Measurements from ENCODE around the gene GABRA4. TPM values are rescaled to one million over a fixed set of nuclear protein-coding genes. Genes with fewer than 3 reads are reported as not detected.

The GABRA4 gene
- polyA plus RNA-seq, 1 of the 3 experiments (the other 2 are of a cell fraction) = not detected

DNA sequence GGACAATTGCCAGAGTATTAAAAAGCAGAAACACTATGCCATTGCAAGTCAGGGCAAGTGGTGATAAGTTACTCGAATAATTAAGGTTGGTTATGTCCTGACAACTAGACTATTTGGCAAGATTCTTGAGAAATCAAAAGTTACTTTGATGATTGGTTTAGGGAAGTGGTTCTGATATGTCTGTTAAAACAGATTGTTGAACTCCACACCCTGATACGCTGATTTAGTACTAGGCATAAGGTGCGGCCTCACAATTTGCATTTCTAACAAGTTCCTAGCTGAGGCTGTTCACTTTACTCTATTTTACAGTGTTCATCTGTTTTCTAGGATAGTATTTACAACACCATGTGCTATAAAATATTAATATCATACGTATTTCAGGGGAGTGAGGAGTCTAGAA lies 12.5 kb downstream of the GABRA4 start:
- no peaks in the 10 kb centered on the region; the same call in 1 of the 2 replicates for H3K9me3 ChIP-seq
- no peaks in the 10 kb centered on the region for H4K20me1 ChIP-seq (ENCODE audit: insufficient read depth)
- H3K9ac ChIP-seq = no peak overlapping the region
- DNase-seq = no peak
- 7% methylated on average over 4 of the region's 4 CpGs for WGBS (ENCODE audit: low lambda C conversion rate)
- no peak overlapping the region for H3K4me2 ChIP-seq
- no peaks in the 10 kb centered on the region for H3K4me1 ChIP-seq (ENCODE audit: control insufficient read depth in 1 of 2, insufficient read depth in 2 of 2, low read depth in 1 of 2, low read length in 1 of 2)
- CTCF ChIA-PET = no interaction called here
- H3K27ac ChIP-seq (ENCODE audit: low read depth in 2 of 2, low read length in 1 of 2) = no peak overlapping the region
- no peak for TF ChIP-seq CHD2 (IDR thresholded peaks at IDR 0.05; ENCODE audit: low read length, partially characterized antibody)
- TF ChIP-seq, protein P1, sequence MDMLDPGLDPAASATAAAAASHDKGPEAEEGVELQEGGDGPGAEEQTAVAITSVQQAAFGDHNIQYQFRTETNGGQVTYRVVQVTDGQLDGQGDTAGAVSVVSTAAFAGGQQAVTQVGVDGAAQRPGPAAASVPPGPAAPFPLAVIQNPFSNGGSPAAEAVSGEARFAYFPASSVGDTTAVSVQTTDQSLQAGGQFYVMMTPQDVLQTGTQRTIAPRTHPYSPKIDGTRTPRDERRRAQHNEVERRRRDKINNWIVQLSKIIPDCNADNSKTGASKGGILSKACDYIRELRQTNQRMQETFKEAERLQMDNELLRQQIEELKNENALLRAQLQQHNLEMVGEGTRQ (IDR thresholded peaks at IDR 0.05; ENCODE audit: borderline replicate concordance, low read depth, low read length) = no peak
- TF ChIP-seq, protein P2, sequence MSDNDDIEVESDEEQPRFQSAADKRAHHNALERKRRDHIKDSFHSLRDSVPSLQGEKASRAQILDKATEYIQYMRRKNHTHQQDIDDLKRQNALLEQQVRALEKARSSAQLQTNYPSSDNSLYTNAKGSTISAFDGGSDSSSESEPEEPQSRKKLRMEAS (IDR thresholded peaks at IDR 0.05; ENCODE audit: low read depth) = no peak
- POLR2A ChIA-PET = no interaction called here
- no peaks in the 10 kb centered on the region; the same call in 1 of the 2 replicates for H3K27me3 ChIP-seq (ENCODE audit: insufficient read depth)
- H3K36me3 ChIP-seq (replicated peaks in 1 of 2; ENCODE audit: control insufficient read depth in 1 of 2, insufficient read depth in 2 of 2, low read length in 1 of 2) = no peaks in the 10 kb centered on the region
- H3K4me3 ChIP-seq (ENCODE audit: low read depth in 2 of 2, low read length in 1 of 2) = no peak overlapping the region
- H3F3A ChIP-seq (replicated peaks; ENCODE audit: insufficient read depth) = no peaks in the 10 kb centered on the region
- no peak overlapping the region for H2AFZ ChIP-seq (ENCODE audit: low read depth)
- H3K9me2 ChIP-seq = no peaks in the 10 kb centered on the region
- H3K79me2 ChIP-seq (ENCODE audit: insufficient read depth) = no peaks in the 10 kb centered on the region

DNA sequence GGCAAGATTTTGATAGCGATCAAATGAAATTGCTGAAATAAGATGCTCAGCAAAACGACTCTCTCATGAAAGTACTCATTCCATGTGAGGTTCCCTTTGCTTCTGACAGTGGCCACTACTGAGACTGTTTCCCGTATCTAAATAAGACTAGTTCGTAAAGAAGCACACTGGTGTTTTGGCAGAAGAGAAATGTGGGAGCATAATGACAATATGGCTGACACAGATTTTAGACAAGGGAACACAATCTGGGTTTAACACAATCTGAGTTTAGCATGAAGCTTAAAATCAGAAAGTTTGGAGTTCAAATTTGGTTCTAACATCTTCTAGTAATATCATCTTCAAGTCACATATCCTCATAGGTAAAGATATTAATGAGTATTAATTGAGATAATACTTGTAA lies 13.7 kb downstream of the GABRA4 start:
- Histone ChIP-seq H3K4me3 (ENCODE audit: low read depth in 2 of 2, low read length in 1 of 2) (no peak overlapping the region), H2AFZ (ENCODE audit: low read depth) (no peak overlapping the region), H3K9me3 (no peaks in the 10 kb centered on the region; the same call in 1 of the 2 replicates), H3K36me3 (replicated peaks in 1 of 2; ENCODE audit: control insufficient read depth in 1 of 2, insufficient read depth in 2 of 2, low read length in 1 of 2) (no peaks in the 10 kb centered on the region), H3K9ac (no peak overlapping the region), H3K27ac (ENCODE audit: low read depth in 2 of 2, low read length in 1 of 2) (no peak overlapping the region), H3K27me3 (ENCODE audit: insufficient read depth) (no peaks in the 10 kb centered on the region; the same call in 1 of the 2 replicates), H4K20me1 (ENCODE audit: insufficient read depth) (no peaks in the 10 kb centered on the region), H3K4me1 (ENCODE audit: control insufficient read depth in 1 of 2, insufficient read depth in 2 of 2, low read depth in 1 of 2, low read length in 1 of 2) (no peaks in the 10 kb centered on the region), H3K4me2 (no peak overlapping the region), H3F3A (replicated peaks; ENCODE audit: insufficient read depth) (no peaks in the 10 kb centered on the region), H3K9me2 (no peaks in the 10 kb centered on the region), H3K79me2 (ENCODE audit: insufficient read depth) (no peaks in the 10 kb centered on the region)
- ChIA-PET POLR2A (no interaction called here), CTCF (no interaction called here)
- 11% methylated on average over 4 of the region's 4 CpGs for WGBS (ENCODE audit: low lambda C conversion rate)
- DNase-seq = no peak
- TF ChIP-seq, protein P3, sequence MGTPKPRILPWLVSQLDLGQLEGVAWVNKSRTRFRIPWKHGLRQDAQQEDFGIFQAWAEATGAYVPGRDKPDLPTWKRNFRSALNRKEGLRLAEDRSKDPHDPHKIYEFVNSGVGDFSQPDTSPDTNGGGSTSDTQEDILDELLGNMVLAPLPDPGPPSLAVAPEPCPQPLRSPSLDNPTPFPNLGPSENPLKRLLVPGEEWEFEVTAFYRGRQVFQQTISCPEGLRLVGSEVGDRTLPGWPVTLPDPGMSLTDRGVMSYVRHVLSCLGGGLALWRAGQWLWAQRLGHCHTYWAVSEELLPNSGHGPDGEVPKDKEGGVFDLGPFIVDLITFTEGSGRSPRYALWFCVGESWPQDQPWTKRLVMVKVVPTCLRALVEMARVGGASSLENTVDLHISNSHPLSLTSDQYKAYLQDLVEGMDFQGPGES (IDR thresholded peaks at IDR 0.05; ENCODE audit: low read depth, low read length) = no peak
- TF ChIP-seq NFIC (IDR thresholded peaks at IDR 0.05; ENCODE audit: borderline replicate concordance) = no peak
- TF ChIP-seq GATA2 (CRISPR knock-in tag; IDR thresholded peaks at IDR 0.05) = no peak
- TF ChIP-seq, protein P4, sequence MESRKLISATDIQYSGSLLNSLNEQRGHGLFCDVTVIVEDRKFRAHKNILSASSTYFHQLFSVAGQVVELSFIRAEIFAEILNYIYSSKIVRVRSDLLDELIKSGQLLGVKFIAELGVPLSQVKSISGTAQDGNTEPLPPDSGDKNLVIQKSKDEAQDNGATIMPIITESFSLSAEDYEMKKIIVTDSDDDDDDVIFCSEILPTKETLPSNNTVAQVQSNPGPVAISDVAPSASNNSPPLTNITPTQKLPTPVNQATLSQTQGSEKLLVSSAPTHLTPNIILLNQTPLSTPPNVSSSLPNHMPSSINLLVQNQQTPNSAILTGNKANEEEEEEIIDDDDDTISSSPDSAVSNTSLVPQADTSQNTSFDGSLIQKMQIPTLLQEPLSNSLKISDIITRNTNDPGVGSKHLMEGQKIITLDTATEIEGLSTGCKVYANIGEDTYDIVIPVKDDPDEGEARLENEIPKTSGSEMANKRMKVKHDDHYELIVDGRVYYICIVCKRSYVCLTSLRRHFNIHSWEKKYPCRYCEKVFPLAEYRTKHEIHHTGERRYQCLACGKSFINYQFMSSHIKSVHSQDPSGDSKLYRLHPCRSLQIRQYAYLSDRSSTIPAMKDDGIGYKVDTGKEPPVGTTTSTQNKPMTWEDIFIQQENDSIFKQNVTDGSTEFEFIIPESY (IDR thresholded peaks at IDR 0.05; ENCODE audit: borderline replicate concordance, low read depth) = no peak
- no peak for TF ChIP-seq FOSL2 (IDR thresholded peaks at IDR 0.05; ENCODE audit: borderline replicate concordance, low read depth)
- TF ChIP-seq, protein P5, sequence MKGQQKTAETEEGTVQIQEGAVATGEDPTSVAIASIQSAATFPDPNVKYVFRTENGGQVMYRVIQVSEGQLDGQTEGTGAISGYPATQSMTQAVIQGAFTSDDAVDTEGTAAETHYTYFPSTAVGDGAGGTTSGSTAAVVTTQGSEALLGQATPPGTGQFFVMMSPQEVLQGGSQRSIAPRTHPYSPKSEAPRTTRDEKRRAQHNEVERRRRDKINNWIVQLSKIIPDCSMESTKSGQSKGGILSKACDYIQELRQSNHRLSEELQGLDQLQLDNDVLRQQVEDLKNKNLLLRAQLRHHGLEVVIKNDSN (IDR thresholded peaks at IDR 0.05; ENCODE audit: borderline replicate concordance, low read depth) = no peak
- no peak for TF ChIP-seq NRF1 (IDR thresholded peaks at IDR 0.05; ENCODE audit: low read depth, low read length)
- no peak for TF ChIP-seq RXRA (IDR thresholded peaks at IDR 0.05; ENCODE audit: borderline replicate concordance, low read depth)
- TF ChIP-seq RCOR1 (IDR thresholded peaks at IDR 0.05; ENCODE audit: low read length) = no peak
- no peak for TF ChIP-seq GABPA (IDR thresholded peaks at IDR 0.05; ENCODE audit: low read depth)
- no peak for TF ChIP-seq RFX5 (IDR thresholded peaks at IDR 0.05; ENCODE audit: low read length)
- no peak for TF ChIP-seq TAF1 (IDR thresholded peaks at IDR 0.05; ENCODE audit: borderline replicate concordance, low read depth, low read length)
- no peak for TF ChIP-seq MXI1 (IDR thresholded peaks at IDR 0.05; ENCODE audit: low read depth, low read length)

Measured in SK-N-SH (cell line).